Measurements from ENCODE around the gene MIER2.

GRCh38 chr19:364496-365287 is 20.1 kb upstream of the MIER2 start:
- no peak for TF ChIP-seq REST (IDR thresholded peaks at IDR 0.05; ENCODE audit: borderline replicate concordance)
- no peak for TF ChIP-seq EZH2 (IDR thresholded peaks at IDR 0.05; ENCODE audit: borderline replicate concordance, insufficient read depth, low read length, poor library complexity, severe bottlenecking)
- no peak for TF ChIP-seq CTCF (IDR thresholded peaks at IDR 0.05; ENCODE audit: poor library complexity, severe bottlenecking)
- no peak for TF ChIP-seq MXI1 (conservative IDR thresholded peaks at IDR 0.05; ENCODE audit: poor library complexity, severe bottlenecking)
- TF ChIP-seq TAF1 (IDR thresholded peaks at IDR 0.05; ENCODE audit: low read depth): no peak
- no peak for TF ChIP-seq RAD21 (conservative IDR thresholded peaks at IDR 0.05)
- no peak for TF ChIP-seq EP300 (conservative IDR thresholded peaks at IDR 0.05; ENCODE audit: poor library complexity, severe bottlenecking)
- no peak for TF ChIP-seq POLR2AphosphoS5 (IDR thresholded peaks at IDR 0.05)
- no peak for TF ChIP-seq SMC3 (conservative IDR thresholded peaks at IDR 0.05; ENCODE audit: poor library complexity)

All from neural cell (in vitro differentiated cells).